ENCODE measurements around the gene COQ2.

DNA sequence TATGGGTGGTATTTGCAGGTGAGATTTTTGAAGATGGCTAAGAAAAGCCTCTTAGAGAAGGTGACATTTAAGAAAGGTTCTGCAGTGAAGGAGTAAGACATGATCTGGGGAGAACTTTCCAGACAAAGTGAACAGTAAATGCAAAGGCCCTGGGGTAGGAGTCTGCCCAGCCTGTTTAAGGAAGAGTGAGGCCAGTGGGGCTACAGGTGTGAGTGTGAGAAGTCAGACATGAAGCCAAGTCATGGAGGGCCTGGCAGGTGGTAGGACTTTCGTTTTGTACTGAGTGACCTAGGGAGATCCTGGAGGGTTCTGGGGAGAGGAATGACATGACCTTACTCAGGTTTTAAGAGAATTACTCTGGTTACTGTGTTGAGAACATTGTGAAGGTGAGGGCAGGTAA, 21.5 kb downstream of the COQ2 start:
- TF ChIP-seq, protein P1, sequence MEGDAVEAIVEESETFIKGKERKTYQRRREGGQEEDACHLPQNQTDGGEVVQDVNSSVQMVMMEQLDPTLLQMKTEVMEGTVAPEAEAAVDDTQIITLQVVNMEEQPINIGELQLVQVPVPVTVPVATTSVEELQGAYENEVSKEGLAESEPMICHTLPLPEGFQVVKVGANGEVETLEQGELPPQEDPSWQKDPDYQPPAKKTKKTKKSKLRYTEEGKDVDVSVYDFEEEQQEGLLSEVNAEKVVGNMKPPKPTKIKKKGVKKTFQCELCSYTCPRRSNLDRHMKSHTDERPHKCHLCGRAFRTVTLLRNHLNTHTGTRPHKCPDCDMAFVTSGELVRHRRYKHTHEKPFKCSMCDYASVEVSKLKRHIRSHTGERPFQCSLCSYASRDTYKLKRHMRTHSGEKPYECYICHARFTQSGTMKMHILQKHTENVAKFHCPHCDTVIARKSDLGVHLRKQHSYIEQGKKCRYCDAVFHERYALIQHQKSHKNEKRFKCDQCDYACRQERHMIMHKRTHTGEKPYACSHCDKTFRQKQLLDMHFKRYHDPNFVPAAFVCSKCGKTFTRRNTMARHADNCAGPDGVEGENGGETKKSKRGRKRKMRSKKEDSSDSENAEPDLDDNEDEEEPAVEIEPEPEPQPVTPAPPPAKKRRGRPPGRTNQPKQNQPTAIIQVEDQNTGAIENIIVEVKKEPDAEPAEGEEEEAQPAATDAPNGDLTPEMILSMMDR (conservative IDR thresholded peaks at IDR 0.05; ENCODE audit: low read depth in 2 of 2), result no peak
- no peak for TF ChIP-seq POLR2AphosphoS5 (IDR thresholded peaks at IDR 0.05; ENCODE audit: low read depth)
- no peak for TF ChIP-seq ZNF331 (CRISPR knock-in tag; IDR thresholded peaks at IDR 0.05; ENCODE audit: low read depth)
- no peak for TF ChIP-seq STAT1 (IDR thresholded peaks at IDR 0.05; ENCODE audit: unreplicated experiment)
- TF ChIP-seq EZH2 (IDR thresholded peaks at IDR 0.05; ENCODE audit: low read depth, unreplicated experiment), result no peak
- TF ChIP-seq, protein P2, sequence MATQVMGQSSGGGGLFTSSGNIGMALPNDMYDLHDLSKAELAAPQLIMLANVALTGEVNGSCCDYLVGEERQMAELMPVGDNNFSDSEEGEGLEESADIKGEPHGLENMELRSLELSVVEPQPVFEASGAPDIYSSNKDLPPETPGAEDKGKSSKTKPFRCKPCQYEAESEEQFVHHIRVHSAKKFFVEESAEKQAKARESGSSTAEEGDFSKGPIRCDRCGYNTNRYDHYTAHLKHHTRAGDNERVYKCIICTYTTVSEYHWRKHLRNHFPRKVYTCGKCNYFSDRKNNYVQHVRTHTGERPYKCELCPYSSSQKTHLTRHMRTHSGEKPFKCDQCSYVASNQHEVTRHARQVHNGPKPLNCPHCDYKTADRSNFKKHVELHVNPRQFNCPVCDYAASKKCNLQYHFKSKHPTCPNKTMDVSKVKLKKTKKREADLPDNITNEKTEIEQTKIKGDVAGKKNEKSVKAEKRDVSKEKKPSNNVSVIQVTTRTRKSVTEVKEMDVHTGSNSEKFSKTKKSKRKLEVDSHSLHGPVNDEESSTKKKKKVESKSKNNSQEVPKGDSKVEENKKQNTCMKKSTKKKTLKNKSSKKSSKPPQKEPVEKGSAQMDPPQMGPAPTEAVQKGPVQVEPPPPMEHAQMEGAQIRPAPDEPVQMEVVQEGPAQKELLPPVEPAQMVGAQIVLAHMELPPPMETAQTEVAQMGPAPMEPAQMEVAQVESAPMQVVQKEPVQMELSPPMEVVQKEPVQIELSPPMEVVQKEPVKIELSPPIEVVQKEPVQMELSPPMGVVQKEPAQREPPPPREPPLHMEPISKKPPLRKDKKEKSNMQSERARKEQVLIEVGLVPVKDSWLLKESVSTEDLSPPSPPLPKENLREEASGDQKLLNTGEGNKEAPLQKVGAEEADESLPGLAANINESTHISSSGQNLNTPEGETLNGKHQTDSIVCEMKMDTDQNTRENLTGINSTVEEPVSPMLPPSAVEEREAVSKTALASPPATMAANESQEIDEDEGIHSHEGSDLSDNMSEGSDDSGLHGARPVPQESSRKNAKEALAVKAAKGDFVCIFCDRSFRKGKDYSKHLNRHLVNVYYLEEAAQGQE (IDR thresholded peaks at IDR 0.05; ENCODE audit: unreplicated experiment), result no peak
- no peak for TF ChIP-seq CREB1 (CRISPR knock-in tag; IDR thresholded peaks at IDR 0.05; ENCODE audit: low read depth)
- TF ChIP-seq EZH2phosphoT487 (IDR thresholded peaks at IDR 0.05; ENCODE audit: unreplicated experiment), result no peak
- no peak for TF ChIP-seq ZNF114 (CRISPR knock-in tag; IDR thresholded peaks at IDR 0.05)
- TF ChIP-seq JUNB (IDR thresholded peaks at IDR 0.05; ENCODE audit: unreplicated experiment), result no peak
- no peak for TF ChIP-seq NANOG (IDR thresholded peaks at IDR 0.05; ENCODE audit: borderline replicate concordance)
- no peak for TF ChIP-seq ETS1 (IDR thresholded peaks at IDR 0.05)
- no peak for TF ChIP-seq ZNF462 (CRISPR knock-in tag; IDR thresholded peaks at IDR 0.05)
